Fibroblast of lung (primary cell): ENCODE data around the gene SPEN. TPM values are rescaled to one million over a fixed set of nuclear protein-coding genes. Genes with fewer than 3 reads are reported as not detected.
A peak's percentile ranks its signal among the peaks of the same experiment; 100 is the strongest.

Experiments
- DNase-seq, 2 donors: peaks; one replicate each; pipeline versions ENCODE4 v3.0.0 to v3.0.0-alpha.2; 2010; ENCODE audit warnings: low read depth in 2 of 2
- H2AFZ ChIP-seq: 2 replicates; pipeline ENCODE4 v1.5.1; 2012; ENCODE audit warnings: low read length, control low read depth, inconsistent platforms
- H3K27ac ChIP-seq: 2 replicates; pipeline ENCODE4 v1.5.1; 2011; ENCODE audit warnings: low read length, control low read depth; ENCODE audit not compliant: insufficient read depth
- H3K27me3 ChIP-seq: 2 replicates; pipeline ENCODE4 v1.5.1; 2011; ENCODE audit warnings: mild to moderate bottlenecking, low read length; ENCODE audit not compliant: control insufficient read depth, insufficient read depth
- H3K36me3 ChIP-seq: 2 replicates; pipeline ENCODE4 v1.5.1; 2011; ENCODE audit warnings: low read length; ENCODE audit not compliant: control insufficient read depth, insufficient read depth
- H3K4me1 ChIP-seq: 2 replicates; pipeline ENCODE4 v1.5.1; 2011; ENCODE audit warnings: low read length; ENCODE audit not compliant: control insufficient read depth, insufficient read depth; ENCODE audit errors: extremely low read depth
- H3K4me2 ChIP-seq: 2 replicates; pipeline ENCODE4 v1.5.1; 2011; ENCODE audit warnings: low read length, control low read depth; ENCODE audit not compliant: insufficient read depth; ENCODE audit errors: extremely low read depth
- H3K4me3 ChIP-seq, 4 experiments: fragments of 200-600 bp in 1 of 4; sonication (generic) in 1 of 4; replicated peaks in 1 of 4; 2 replicates each; pipeline ENCODE4 v1.5.1; 2011 to 2016; ENCODE audit warnings: low read length in 4 of 4, low read depth in 3 of 4, mild to moderate bottlenecking in 3 of 4, control low read depth in 2 of 4, inconsistent platforms in 1 of 4, mixed read lengths in 1 of 4; ENCODE audit not compliant: insufficient read depth in 1 of 4; ENCODE audit errors: control extremely low read depth in 1 of 4
- H3K79me2 ChIP-seq: 2 replicates; pipeline ENCODE4 v1.5.1; 2012; ENCODE audit warnings: mild to moderate bottlenecking, low read length, inconsistent platforms; ENCODE audit not compliant: control insufficient read depth, insufficient read depth
- H3K9ac ChIP-seq: 2 replicates; pipeline ENCODE4 v1.5.1; 2011; ENCODE audit warnings: mild to moderate bottlenecking, low read length, control low read depth; ENCODE audit not compliant: insufficient read depth
- H3K9me3 ChIP-seq: 2 replicates; pipeline ENCODE4 v1.5.1; 2012; ENCODE audit warnings: low read depth, low read length; ENCODE audit not compliant: control insufficient read depth, insufficient read depth
- H4K20me1 ChIP-seq: 2 replicates; pipeline ENCODE4 v1.5.1; 2011; ENCODE audit warnings: low read length; ENCODE audit not compliant: control insufficient read depth, insufficient read depth; ENCODE audit errors: extremely low read depth
- EZH2 ChIP-seq: IDR thresholded peaks from 2 replicates; pipeline ENCODE4 v1.5.1; 2012; ENCODE audit warnings: low read length, control low read depth, mild to moderate bottlenecking; ENCODE audit errors: missing control alignments
- polyA plus RNA-seq, 2 donors: library from polyadenylated mRNA; depleted of rRNA in 1 of 2; stranded (reverse) in 1 of 2; unstranded in 1 of 2; fragments of >200 nt; gene quantifications; 2 replicates each; pipeline ENCODE4 v1.2.1, GENCODE V29; 2011 to 2012; ENCODE audit warnings: missing spikeins in 1 of 2
- total RNA-seq: library from RNA; depleted of rRNA; stranded (reverse); fragments of >200 nt; gene quantifications from 2 replicates; pipeline ENCODE4 v1.2.1, GENCODE V29; 2014
- TF ChIP-seq, protein P1 (sequence below), 2 donors: IDR thresholded peaks in 1 of 2; conservative IDR thresholded peaks in 1 of 2; 1 replicate in 1 of 2; 2 replicates in 1 of 2; pipeline ENCODE4 v1.5.1; 2011 to 2012; ENCODE audit warnings: low read length in 2 of 2, control low read depth in 1 of 2, inconsistent platforms in 1 of 2, low read depth in 1 of 2, mild to moderate bottlenecking in 1 of 2

The SPEN gene
- total and polyA plus RNA-seq, 2 donors (not counting 1 experiment from before 2014, with no cell fraction given) = 5.1 to 11.9 TPM

DNA sequence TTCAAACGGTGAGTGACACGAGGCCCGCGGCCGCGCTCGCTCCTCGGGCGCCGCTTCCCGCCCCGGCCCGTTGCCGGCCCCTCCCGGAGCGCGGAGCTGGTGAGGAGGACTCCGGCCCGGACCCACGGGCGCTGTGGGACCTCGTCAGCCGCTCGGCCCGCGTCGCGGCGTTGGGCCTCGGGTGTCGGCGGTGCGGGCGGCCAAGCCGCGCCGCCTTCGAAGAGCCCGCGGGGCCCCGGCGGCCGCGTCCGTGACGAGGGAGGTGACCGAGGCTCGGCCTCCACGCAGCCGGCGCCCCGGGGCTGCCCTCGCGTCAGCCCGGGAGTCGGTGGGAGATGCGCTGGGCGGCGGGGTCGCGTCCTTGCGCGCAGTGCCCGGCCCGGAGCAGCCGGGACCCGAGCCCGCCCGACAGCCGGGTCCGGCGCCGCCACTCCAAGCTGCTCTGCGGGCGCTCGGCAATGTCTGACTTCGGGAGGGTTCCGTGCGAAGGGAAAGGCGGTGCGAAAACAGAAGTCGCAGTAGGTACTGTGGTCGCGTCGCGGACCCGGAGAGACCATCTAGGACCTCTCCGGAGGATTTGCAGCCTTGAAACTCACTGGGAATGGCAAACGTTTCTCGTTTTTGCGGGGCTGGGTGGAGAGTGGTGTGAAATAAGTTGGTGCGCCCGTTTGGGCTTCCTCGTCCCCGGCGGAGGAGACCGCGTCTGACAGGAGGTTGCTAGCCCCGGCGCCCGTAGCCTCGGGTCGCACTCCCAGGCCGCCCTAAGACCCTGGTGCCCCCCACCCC, 829 bp downstream of the SPEN start:
- Histone ChIP-seq H3K4me2 (peak overlapping the region; percentile 90), H3K27me3 (no peaks in the 10 kb centered on the region), H3K79me2 (peaks cover 54% of the 10 kb centered on the region), H2AFZ (peak overlapping the region; percentile 52), H3K9ac (peak overlapping the region; percentile 93), H3K9me3 (no peaks in the 10 kb centered on the region), H3K27ac (peak overlapping the region; percentile 90), H3K4me3 (peak overlapping the region; percentile 69 to 93 (median 90)), H3K4me1 (peaks cover 2% of the 10 kb centered on the region), H4K20me1 (no peaks in the 10 kb centered on the region), H3K36me3 (no peaks in the 10 kb centered on the region)
- DNase-seq = peak in 1 of 2 donors; percentile 39
- TF ChIP-seq, protein P1, sequence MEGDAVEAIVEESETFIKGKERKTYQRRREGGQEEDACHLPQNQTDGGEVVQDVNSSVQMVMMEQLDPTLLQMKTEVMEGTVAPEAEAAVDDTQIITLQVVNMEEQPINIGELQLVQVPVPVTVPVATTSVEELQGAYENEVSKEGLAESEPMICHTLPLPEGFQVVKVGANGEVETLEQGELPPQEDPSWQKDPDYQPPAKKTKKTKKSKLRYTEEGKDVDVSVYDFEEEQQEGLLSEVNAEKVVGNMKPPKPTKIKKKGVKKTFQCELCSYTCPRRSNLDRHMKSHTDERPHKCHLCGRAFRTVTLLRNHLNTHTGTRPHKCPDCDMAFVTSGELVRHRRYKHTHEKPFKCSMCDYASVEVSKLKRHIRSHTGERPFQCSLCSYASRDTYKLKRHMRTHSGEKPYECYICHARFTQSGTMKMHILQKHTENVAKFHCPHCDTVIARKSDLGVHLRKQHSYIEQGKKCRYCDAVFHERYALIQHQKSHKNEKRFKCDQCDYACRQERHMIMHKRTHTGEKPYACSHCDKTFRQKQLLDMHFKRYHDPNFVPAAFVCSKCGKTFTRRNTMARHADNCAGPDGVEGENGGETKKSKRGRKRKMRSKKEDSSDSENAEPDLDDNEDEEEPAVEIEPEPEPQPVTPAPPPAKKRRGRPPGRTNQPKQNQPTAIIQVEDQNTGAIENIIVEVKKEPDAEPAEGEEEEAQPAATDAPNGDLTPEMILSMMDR (conservative IDR thresholded peaks at IDR 0.05 in 1 of 2, IDR thresholded peaks at IDR 0.05 in 1 of 2; ENCODE audit: low read depth in 1 of 2, low read length in 2 of 2) = no peak
- TF ChIP-seq EZH2 = no peak

DNA sequence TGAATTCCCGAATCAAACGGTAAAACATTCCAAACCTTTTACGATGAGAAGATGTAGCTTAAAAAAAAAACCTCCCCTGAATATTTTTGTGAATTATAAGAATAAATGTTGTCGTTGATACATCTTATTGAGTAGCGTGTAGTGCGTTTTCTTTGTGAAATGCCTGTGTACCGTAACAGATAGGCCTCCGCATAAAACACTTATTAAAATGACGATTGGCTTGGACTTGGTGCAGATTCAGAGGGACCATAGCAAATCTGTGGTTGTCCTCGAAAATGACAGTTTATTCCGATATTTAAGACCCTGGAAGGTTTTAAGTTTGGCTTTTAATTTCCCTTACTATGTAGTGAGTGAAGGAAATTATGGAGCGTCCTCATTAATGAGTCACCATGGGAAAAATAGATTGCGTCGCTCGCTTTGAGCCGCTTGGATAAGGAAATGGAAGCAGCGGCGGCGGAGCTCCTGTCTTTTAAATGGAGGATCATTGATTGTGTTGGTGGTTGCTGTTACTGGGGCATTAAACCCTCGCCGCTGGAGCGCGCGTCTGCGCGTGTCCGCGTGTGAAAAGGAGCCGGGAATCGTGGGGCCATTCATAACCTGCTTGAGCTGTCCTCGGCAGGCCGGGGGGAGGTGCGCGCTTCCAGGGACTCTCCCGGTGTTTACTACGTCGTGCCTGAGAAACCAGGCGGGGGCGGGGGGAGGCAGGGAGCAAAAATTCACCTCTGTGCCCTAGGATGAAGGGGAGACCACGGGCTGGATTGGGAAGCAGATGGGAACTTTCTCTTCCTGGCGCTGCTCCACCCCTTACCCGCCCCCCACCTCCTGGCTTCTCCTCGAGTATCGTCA, 1.6 kb downstream of the SPEN start:
- Histone ChIP-seq H3K27ac (peak overlapping the region; percentile 90), H3K79me2 (peaks cover 62% of the 10 kb centered on the region), H3K4me2 (peak overlapping the region; percentile 99), H3K4me3 (peak overlapping the region; percentile 69 to 93 (median 90)), H3K9ac (peak overlapping the region; percentile 93), H3K27me3 (no peaks in the 10 kb centered on the region), H3K9me3 (no peaks in the 10 kb centered on the region), H3K36me3 (no peaks in the 10 kb centered on the region), H4K20me1 (no peaks in the 10 kb centered on the region), H3K4me1 (peaks cover 2% of the 10 kb centered on the region), H2AFZ (peak overlapping the region; percentile 78)
- TF ChIP-seq EZH2 = no peak
- TF ChIP-seq, protein P1 (conservative IDR thresholded peaks at IDR 0.05 in 1 of 2, IDR thresholded peaks at IDR 0.05 in 1 of 2; ENCODE audit: low read depth in 1 of 2, low read length in 2 of 2) = no peak
- DNase-seq = peak; percentile 77 to 83

DNA sequence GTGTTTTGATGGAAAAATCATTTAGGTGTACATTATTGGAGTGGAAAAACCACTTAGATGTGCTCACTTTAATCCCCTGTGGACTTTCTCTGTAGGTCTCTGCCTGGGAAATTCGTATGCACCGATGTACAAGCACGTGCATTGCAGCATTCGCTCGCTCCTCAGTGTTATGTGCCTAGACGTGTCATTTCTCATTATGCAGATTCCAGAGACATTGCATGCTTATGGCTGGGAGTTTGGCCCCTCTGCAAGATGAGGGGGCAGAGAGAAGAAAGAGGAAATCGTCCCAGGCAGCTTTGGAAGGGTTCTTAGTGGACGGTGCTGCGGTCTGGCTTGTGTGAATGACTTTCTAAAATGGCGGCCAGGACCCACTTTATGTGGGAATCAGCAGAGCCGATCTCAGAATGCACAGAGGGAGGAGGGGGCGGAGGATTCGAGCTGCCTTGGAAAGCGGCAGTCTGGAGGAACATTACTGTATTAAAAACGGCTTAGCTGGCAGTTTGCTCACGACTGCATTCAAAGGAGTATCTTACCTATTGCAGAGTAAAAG, 2.3 kb downstream of the SPEN start:
- peak; percentile 46 to 72 for DNase-seq
- H3K36me3 ChIP-seq = no peaks in the 10 kb centered on the region
- peak overlapping the region; percentile 99 for H3K4me2 ChIP-seq
- no peaks in the 10 kb centered on the region for H3K27me3 ChIP-seq
- no peaks in the 10 kb centered on the region for H3K9me3 ChIP-seq
- no peaks in the 10 kb centered on the region for H4K20me1 ChIP-seq
- peaks cover 2% of the 10 kb centered on the region for H3K4me1 ChIP-seq
- TF ChIP-seq EZH2 = no peak
- TF ChIP-seq, protein P1 (conservative IDR thresholded peaks at IDR 0.05 in 1 of 2, IDR thresholded peaks at IDR 0.05 in 1 of 2; ENCODE audit: low read depth in 1 of 2, low read length in 2 of 2) = no peak
- H2AFZ ChIP-seq = peak overlapping the region; percentile 78
- peaks cover 69% of the 10 kb centered on the region for H3K79me2 ChIP-seq
- H3K27ac ChIP-seq = peak overlapping the region; percentile 90
- H3K9ac ChIP-seq = peak overlapping the region; percentile 93
- H3K4me3 ChIP-seq = peak overlapping the region; percentile 69 to 93 (median 90)
